ENCODE data around the gene RPL32.
A peak's percentile ranks its signal among the peaks of the same experiment; 100 is the strongest.

The RPL32 gene

GRCh38 chr3:12803371-12803770 is 38.0 kb downstream of the RPL32 start:
- no peak overlapping the region for H3K27ac ChIP-seq
- TF ChIP-seq CTCF (conservative IDR thresholded peaks at IDR 0.05): no peak

- TF ChIP-seq CTCF (conservative IDR thresholded peaks at IDR 0.05): no peak
- no peak overlapping the region for H3K27ac ChIP-seq
Measured at GRCh38 chr3:12799525-12800440, 41.6 kb downstream of the RPL32 start.

GRCh38 chr3:12798559-12799179 is 42.7 kb downstream of the RPL32 start:
- no peak for TF ChIP-seq CTCF (conservative IDR thresholded peaks at IDR 0.05)
- H3K27ac ChIP-seq: no peak overlapping the region

GRCh38 chr3:12797892-12798558 is 43.3 kb downstream of the RPL32 start:
- no peak overlapping the region for H3K27ac ChIP-seq
- TF ChIP-seq CTCF (conservative IDR thresholded peaks at IDR 0.05): no peak

- H3K27ac ChIP-seq: no peak overlapping the region
- no peak for TF ChIP-seq CTCF (conservative IDR thresholded peaks at IDR 0.05)
Measured at GRCh38 chr3:12797124-12797891, 44.1 kb downstream of the RPL32 start.

GRCh38 chr3:12796171-12797123 is 44.9 kb downstream of the RPL32 start, which contains the start of gene CAND2:
Gene CAND2 (plus strand): TSS chr3:12796680. CDS start chr3:12796721, 41 bp downstream.
- peak within 1 kb of the TSS; percentile 46; the same call in 1 of the 2 replicates for H3K27ac ChIP-seq
- no peak for TF ChIP-seq CTCF (conservative IDR thresholded peaks at IDR 0.05)
